Upper lobe of left lung (tissue), 4 donors: ENCODE data around the gene ISM2.
"Not testable (repeated sequence)": the region's sequence is repeated elsewhere in the genome, so short reads cannot be mapped to it uniquely, and the experiment has no call there.

ENCODE experiments used
- CTCF ChIP-seq, 6 experiments: fragments of 450-650 bp in 4 of 6; fragments of 200-600 bp in 2 of 6; sonication (generic) in 2 of 6; IDR thresholded peaks; one replicate each; pipeline ENCODE4 v1.5.1; 2016 to 2019; ENCODE audit warnings: antibody characterized with exemption in 6 of 6
- POLR2A ChIP-seq, 4 donors: fragments of 450-650 bp; IDR thresholded peaks; one replicate each; pipeline ENCODE4 v1.5.1; 2016 to 2017; ENCODE audit warnings: antibody characterized with exemption in 4 of 4, mild to moderate bottlenecking in 2 of 4
- POLR2AphosphoS5 ChIP-seq, 2 donors: sonication (generic); formaldehyde crosslinking; IDR thresholded peaks; one replicate each; pipeline ENCODE4 v1.5.1; 2017; ENCODE audit warnings: antibody characterized with exemption in 2 of 2

GRCh38 chr14:77528701-77529100, 30.1 kb upstream of the ISM2 start:
- not testable (repeated sequence) for TF ChIP-seq POLR2A, CTCF, POLR2AphosphoS5 (IDR thresholded peaks at IDR 0.05)
